Fibroblast of villous mesenchyme (primary cell): Measurements from ENCODE around the gene SOX6. TPM values are rescaled to one million over a fixed set of nuclear protein-coding genes. Genes with fewer than 3 reads are reported as not detected.

ENCODE experiments used
- DNase-seq: peaks from one replicate; pipeline ENCODE4 v3.0.0-alpha.2; 2010; ENCODE audit warnings: low read depth
- H3K4me3 ChIP-seq: 2 replicates; pipeline ENCODE4 v1.5.1; 2011; ENCODE audit warnings: low read depth, mild to moderate bottlenecking, low read length
- total RNA-seq: library from RNA; depleted of rRNA; stranded (reverse); fragments of >200 nt; gene quantifications from 2 replicates; pipeline ENCODE4 v1.2.3, GENCODE V29; 2012
- TF ChIP-seq, protein P1 (sequence below): IDR thresholded peaks from 2 replicates; pipeline ENCODE4 v1.5.1; 2012; ENCODE audit warnings: low read depth, mild to moderate bottlenecking, low read length; ENCODE audit not compliant: insufficient read depth

The SOX6 gene
- total RNA-seq, 1 donor: 22.0 TPM

GRCh38 chr11:16216831-16217230 is 139.5 kb downstream of the SOX6 start:
- DNase-seq: no peak
- TF ChIP-seq, protein P1, sequence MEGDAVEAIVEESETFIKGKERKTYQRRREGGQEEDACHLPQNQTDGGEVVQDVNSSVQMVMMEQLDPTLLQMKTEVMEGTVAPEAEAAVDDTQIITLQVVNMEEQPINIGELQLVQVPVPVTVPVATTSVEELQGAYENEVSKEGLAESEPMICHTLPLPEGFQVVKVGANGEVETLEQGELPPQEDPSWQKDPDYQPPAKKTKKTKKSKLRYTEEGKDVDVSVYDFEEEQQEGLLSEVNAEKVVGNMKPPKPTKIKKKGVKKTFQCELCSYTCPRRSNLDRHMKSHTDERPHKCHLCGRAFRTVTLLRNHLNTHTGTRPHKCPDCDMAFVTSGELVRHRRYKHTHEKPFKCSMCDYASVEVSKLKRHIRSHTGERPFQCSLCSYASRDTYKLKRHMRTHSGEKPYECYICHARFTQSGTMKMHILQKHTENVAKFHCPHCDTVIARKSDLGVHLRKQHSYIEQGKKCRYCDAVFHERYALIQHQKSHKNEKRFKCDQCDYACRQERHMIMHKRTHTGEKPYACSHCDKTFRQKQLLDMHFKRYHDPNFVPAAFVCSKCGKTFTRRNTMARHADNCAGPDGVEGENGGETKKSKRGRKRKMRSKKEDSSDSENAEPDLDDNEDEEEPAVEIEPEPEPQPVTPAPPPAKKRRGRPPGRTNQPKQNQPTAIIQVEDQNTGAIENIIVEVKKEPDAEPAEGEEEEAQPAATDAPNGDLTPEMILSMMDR: no peak
- H3K4me3 ChIP-seq: no peak overlapping the region

DNA sequence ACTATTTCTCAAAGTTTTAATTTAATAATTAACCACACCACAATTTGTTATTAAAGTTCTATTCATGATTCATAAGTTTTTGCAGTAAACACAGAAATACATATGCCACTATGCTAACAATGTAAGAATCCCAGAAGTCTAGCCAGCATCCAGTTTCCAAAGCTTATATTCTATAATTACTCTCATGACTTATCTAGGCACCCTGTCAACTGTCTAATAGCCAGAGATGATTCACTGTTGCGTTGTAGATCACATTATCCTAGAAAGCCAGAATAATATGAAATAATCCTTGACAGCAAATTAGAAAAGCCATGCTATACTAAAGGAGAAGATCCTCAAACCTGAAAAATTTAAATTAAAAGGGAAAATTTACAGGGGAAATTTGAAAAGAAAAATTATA is 141.0 kb downstream of the SOX6 start:
- DNase-seq: no peak
- TF ChIP-seq, protein P1: no peak
- H3K4me3 ChIP-seq: no peak overlapping the region

GRCh38 chr11:16211407-16211806 is 144.9 kb downstream of the SOX6 start:
- H3K4me3 ChIP-seq: no peak overlapping the region
- DNase-seq: no peak
- TF ChIP-seq, protein P1: no peak

DNA sequence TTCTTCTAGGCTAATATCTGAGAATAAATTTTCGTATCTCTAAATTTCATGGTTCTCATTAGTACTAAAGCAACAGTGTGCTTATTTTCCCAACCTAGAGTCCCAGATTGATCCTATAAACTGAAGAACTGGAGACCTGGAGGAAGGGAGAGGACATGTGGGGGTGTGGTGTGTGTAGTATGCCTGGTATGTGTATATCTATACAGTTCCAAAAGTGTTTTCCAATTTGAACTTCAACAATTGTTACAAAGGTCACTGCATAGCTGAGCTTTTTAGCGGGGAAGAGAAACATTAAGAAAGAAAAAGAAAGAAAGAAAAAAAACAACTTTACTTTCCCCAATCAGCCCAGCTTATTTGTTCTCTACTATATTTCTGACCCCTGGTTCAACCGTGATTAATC is 152.1 kb downstream of the SOX6 start:
- DNase-seq: no peak
- no peak overlapping the region for H3K4me3 ChIP-seq
- TF ChIP-seq, protein P1: no peak

DNA sequence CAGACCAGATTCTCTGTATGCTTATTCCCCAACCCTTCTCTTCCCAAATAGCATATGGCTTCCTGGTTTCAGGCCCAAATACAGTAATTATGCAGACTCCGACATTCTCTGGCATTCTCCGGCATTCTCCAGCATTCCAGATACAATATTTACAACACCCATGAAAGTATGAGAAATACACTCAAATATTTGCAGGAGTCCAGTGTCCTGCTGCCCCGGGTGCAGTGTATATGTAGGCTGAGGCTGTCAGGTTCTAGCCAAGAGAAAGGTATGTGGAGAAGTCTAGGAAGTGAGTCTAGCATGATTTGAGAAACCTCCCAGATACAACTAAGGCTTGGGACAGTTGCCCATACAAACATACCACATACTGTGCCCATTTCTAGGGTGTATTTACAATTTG is 160.7 kb downstream of the SOX6 start:
- TF ChIP-seq, protein P1: no peak
- no peak overlapping the region for H3K4me3 ChIP-seq
- DNase-seq: peak; percentile 19

- H3K4me3 ChIP-seq: no peak overlapping the region
- TF ChIP-seq, protein P1: no peak
- no peak for DNase-seq
Measured at GRCh38 chr11:16194566-16194965, 161.8 kb downstream of the SOX6 start.

DNA sequence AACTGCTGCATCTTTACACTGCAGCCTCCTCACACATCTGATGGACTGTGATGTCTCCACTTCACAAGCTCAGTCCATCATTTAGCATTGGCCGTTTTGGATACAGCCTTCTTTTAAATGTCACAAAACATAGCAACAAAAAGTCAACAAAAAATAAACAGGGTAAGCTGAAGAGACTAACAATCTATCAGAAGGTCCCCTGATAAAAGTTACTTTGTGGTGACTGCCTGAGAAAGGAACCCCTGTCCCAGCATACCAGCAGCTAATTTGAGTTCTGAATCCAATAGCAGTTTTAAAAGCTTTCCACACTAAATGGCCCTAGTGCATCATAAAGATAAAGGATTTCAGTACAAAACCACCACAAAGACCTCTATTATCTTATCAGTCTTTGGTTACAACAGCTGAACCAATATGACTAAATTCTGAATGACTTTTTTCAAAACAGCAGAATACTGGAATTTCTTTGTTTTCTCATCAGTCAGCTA is 162.4 kb downstream of the SOX6 start:
- DNase-seq: peak; percentile 6

More for the DNA sequence above, 162.4 kb downstream of the SOX6 start:
- H3K4me3 ChIP-seq: no peak overlapping the region
- TF ChIP-seq, protein P1: no peak
